ENCODE data around the gene ARHGEF16.

The ARHGEF16 gene

GRCh38 chr1:3490046-3490745, 35.7 kb downstream of the ARHGEF16 start:
- TF ChIP-seq CTCF (IDR thresholded peaks at IDR 0.05; ENCODE audit: insufficient read depth, low read depth, low read length, missing control alignments): no peak
- H3K4me3 ChIP-seq (ENCODE audit: low read depth, low read length): no peak overlapping the region
- no peak for DNase-seq (ENCODE audit: low read depth)

- H3K4me3 ChIP-seq (ENCODE audit: low read depth, low read length): no peak overlapping the region
- DNase-seq (ENCODE audit: low read depth): peak; percentile 69
- TF ChIP-seq CTCF (IDR thresholded peaks at IDR 0.05; ENCODE audit: insufficient read depth, low read depth, low read length, missing control alignments): peak; percentile 94
Measured at GRCh38 chr1:3491291-3492246, 37.1 kb downstream of the ARHGEF16 start.

- TF ChIP-seq CTCF (IDR thresholded peaks at IDR 0.05; ENCODE audit: insufficient read depth, low read depth, low read length, missing control alignments): no peak
- DNase-seq (ENCODE audit: low read depth): no peak
- H3K4me3 ChIP-seq (ENCODE audit: low read depth, low read length): no peak overlapping the region
Measured at GRCh38 chr1:3492545-3493246, 38.2 kb downstream of the ARHGEF16 start.

- no peak for DNase-seq (ENCODE audit: low read depth)
- TF ChIP-seq CTCF (IDR thresholded peaks at IDR 0.05; ENCODE audit: insufficient read depth, low read depth, low read length, missing control alignments): no peak
- H3K4me3 ChIP-seq (ENCODE audit: low read depth, low read length): no peak overlapping the region
Measured at GRCh38 chr1:3494321-3495308, 40.1 kb downstream of the ARHGEF16 start.

GRCh38 chr1:3495776-3496745, 41.6 kb downstream of the ARHGEF16 start:
- DNase-seq (ENCODE audit: low read depth): no peak
- H3K4me3 ChIP-seq (ENCODE audit: low read depth, low read length): no peak overlapping the region
- no peak for TF ChIP-seq CTCF (IDR thresholded peaks at IDR 0.05; ENCODE audit: insufficient read depth, low read depth, low read length, missing control alignments)
